ENCODE measurements around the gene ETFBKMT. TPM values are rescaled to one million over a fixed set of nuclear protein-coding genes. Genes with fewer than 3 reads are reported as not detected.

The ETFBKMT gene
- total RNA-seq, 4 donors from 2014 or later: 0.53 to 1.9 (median 1.2) TPM

DNA sequence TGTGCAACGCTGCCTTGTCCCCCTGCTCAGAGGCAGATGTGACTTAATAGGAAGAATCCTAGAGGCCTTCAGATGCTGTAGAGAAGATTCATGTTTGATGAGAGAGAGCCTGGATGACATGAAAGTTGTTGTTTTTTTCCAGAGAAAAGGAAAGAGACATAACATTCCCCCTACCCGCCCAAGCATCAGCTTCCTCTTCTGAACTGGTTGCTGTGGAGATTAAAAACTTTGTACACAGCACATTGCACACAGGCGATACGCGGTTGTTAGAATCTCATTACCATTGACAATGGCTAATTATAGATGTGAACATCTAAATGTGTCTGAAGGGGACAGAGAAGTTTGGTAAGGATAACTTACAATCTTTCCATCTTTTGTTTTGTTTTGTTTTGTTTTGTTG lies 13.6 kb upstream of the ETFBKMT start:
- WGBS, 2 donors: 41 to 68% methylated on average over 5 of the region's 5 CpGs
- peaks cover 0 to 11% (median 0%) of the 10 kb centered on the region in 3 donors for H3K4me1 ChIP-seq
- H3K9me3 ChIP-seq: no peaks in the 10 kb centered on the region
- intact Hi-C loops (cut with DNase I): no loop called here
- no peak overlapping the region for H3K27ac ChIP-seq
- DNase-seq: no peak
- no peak for TF ChIP-seq POLR2A (IDR thresholded peaks at IDR 0.05)
- TF ChIP-seq, protein P1, sequence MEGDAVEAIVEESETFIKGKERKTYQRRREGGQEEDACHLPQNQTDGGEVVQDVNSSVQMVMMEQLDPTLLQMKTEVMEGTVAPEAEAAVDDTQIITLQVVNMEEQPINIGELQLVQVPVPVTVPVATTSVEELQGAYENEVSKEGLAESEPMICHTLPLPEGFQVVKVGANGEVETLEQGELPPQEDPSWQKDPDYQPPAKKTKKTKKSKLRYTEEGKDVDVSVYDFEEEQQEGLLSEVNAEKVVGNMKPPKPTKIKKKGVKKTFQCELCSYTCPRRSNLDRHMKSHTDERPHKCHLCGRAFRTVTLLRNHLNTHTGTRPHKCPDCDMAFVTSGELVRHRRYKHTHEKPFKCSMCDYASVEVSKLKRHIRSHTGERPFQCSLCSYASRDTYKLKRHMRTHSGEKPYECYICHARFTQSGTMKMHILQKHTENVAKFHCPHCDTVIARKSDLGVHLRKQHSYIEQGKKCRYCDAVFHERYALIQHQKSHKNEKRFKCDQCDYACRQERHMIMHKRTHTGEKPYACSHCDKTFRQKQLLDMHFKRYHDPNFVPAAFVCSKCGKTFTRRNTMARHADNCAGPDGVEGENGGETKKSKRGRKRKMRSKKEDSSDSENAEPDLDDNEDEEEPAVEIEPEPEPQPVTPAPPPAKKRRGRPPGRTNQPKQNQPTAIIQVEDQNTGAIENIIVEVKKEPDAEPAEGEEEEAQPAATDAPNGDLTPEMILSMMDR (IDR thresholded peaks at IDR 0.05): no peak
- no peaks in the 10 kb centered on the region for H3K27me3 ChIP-seq
- H3K36me3 ChIP-seq: no peaks in the 10 kb centered on the region
- no peak overlapping the region for H3K4me3 ChIP-seq

DNA sequence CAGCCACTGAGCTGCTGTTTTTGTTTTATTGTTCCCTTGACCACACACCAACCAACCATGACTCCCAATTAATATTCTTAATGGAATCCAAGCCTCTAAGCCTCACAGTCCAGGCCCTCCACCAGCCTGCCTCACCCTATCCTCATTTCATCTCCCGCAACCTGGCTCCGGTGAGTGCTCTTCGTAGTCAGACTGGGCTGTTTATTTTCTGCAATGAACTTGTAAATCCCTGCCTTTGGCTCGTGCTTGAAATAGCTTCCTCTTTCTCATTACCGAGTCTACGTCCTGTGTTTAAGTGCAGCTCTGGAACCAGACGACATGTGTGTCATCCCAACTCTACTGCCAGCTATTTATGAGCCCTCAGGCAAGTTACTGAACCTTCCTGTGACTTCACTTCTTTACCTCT lies 12.4 kb upstream of the ETFBKMT start:
- H3K4me1 ChIP-seq: peaks cover 0 to 16% (median 0%) of the 10 kb centered on the region in 3 donors

DNA sequence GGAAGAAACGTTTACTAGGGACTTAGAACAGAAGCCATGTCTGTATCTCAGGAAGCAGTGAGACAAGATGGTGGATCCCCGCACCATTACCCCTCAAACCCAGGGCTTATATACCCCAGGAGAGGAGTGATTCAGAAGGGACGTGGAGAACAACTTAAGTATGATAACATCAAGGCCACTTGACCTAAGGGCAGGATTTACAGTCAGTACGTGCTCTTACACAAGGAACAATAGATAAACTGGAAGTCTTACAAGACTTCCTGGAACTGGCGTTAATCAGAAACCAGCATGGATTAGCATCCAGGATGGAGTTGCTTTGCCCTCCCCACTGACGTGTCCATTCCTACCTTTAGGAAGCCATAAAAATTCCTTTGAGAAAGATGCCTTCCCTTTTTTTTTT lies 8.6 kb upstream of the ETFBKMT start:
- no peak overlapping the region for H3K27ac ChIP-seq
- no peaks in the 10 kb centered on the region for H3K27me3 ChIP-seq
- H3K4me3 ChIP-seq: no peak overlapping the region
- intact Hi-C loops (cut with DNase I): no loop called here
- peaks cover 0 to 43% (median 4%) of the 10 kb centered on the region in 3 donors for H3K4me1 ChIP-seq
- no peaks in the 10 kb centered on the region for H3K36me3 ChIP-seq
- DNase-seq: no peak
- no peak for TF ChIP-seq POLR2A (IDR thresholded peaks at IDR 0.05)
- TF ChIP-seq, protein P1 (IDR thresholded peaks at IDR 0.05): no peak
- whole genome bisulfite sequencing, 2 donors: 40 to 55% methylated on average over 6 of the region's 6 CpGs
- H3K9me3 ChIP-seq: no peaks in the 10 kb centered on the region

More for the DNA sequence above, 12.4 kb upstream of the ETFBKMT start:
- Histone ChIP-seq H3K9me3 (no peaks in the 10 kb centered on the region), H3K36me3 (no peaks in the 10 kb centered on the region), H3K4me3 (no peak overlapping the region), H3K27me3 (no peaks in the 10 kb centered on the region), H3K27ac (no peak overlapping the region)
- intact Hi-C loops (cut with DNase I): no loop called here
- DNase-seq: no peak
- 24 to 35% methylated on average over 7 of the region's 7 CpGs for WGBS, 2 donors
- TF ChIP-seq, protein P1 (IDR thresholded peaks at IDR 0.05): no peak
- TF ChIP-seq POLR2A (IDR thresholded peaks at IDR 0.05): no peak

DNA sequence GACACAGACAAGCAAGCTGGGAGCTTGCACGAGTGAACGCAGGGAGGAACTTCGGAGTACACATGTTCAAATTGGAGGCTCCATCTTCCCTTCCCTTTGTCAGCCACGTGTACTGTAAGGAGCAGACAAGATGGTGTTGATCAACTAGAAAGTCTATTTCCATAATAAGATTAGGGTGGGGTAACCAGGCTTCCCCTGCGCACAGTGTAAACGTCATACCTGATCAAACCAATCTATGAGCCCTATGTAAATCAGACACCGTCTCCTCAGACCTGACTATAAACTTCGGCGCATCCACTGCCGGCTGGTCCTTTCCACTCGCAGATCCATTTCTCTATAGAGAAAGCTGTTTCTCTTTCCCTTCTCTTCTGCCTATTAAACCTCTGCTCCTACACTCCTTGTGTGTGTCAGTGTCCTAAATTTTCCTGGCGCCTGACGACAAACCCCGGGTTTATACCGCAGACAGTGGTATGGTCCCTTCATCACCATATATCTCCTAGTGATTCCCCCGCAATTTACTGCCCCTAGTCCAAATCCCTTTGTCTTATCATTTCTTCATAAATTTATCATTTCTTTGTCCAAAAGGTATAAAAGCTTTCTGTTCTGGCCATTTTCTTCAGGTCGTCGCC lies 7.5 kb upstream of the ETFBKMT start:
- Histone ChIP-seq H3K27ac (no peak overlapping the region), H3K4me1 (peaks cover 0 to 52% (median 4%) of the 10 kb centered on the region in 3 donors), H3K9me3 (no peaks in the 10 kb centered on the region), H3K4me3 (no peak overlapping the region), H3K27me3 (no peaks in the 10 kb centered on the region), H3K36me3 (no peaks in the 10 kb centered on the region)
- 90 to 91% methylated on average over 18 of the region's 18 CpGs for WGBS, 2 donors
- intact Hi-C loops (cut with DNase I): no loop called here
- TF ChIP-seq, protein P1 (IDR thresholded peaks at IDR 0.05): no peak
- no peak for TF ChIP-seq POLR2A (IDR thresholded peaks at IDR 0.05)
- DNase-seq: no peak

DNA sequence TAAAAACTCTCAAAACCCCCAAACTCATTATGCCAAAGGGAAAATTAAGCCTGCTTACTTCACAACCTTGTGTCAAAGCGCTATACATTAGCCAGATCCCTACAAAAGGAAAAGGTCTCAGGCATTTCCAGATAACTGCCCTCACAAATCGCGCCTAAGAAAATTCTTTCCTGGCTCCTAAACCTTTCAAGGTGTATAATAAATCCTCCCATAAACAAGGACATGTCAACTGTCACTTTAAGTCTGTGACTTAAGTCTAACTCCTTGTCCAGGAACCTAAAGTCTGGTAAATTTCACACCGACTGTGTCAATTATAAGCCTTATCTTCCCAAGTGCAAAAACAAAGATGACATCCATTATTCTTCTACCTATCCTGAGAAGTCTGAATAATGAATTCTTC lies 4.3 kb upstream of the ETFBKMT start:
- intact Hi-C loops (cut with DNase I): no loop called here
- Histone ChIP-seq H3K27me3 (no peaks in the 10 kb centered on the region), H3K9me3 (no peaks in the 10 kb centered on the region), H3K27ac (peak overlapping the region; percentile 67 to 81 (median 78)), H3K4me1 (peaks cover 3 to 68% (median 8%) of the 10 kb centered on the region in 3 donors), H3K36me3 (no peaks in the 10 kb centered on the region), H3K4me3 (no peak overlapping the region)
- TF ChIP-seq, protein P1 (IDR thresholded peaks at IDR 0.05): no peak
- no peak for TF ChIP-seq POLR2A (IDR thresholded peaks at IDR 0.05)
- DNase-seq: no peak
- 67 to 76% methylated on average over 4 of the region's 4 CpGs for WGBS, 2 donors

Measured in esophagus squamous epithelium (tissue), 5 donors.